Activated naive CD8-positive, alpha-beta T cell (primary cell): ENCODE measurements around the gene ITGB1.

Source experiments
- H3K27ac Mint-ChIP-seq: one replicate; pipeline ENCODE4 v1.8.0; 2021; ENCODE audit warnings: mixed read lengths
- H3K27me3 Mint-ChIP-seq: one replicate; pipeline ENCODE4 v1.8.0; 2021; ENCODE audit warnings: mixed read lengths
- H3K36me3 Mint-ChIP-seq: one replicate; pipeline ENCODE4 v1.8.0; 2021; ENCODE audit warnings: mixed read lengths
- H3K4me1 Mint-ChIP-seq: one replicate; pipeline ENCODE4 v1.8.0; 2021; ENCODE audit warnings: low read depth, mixed read lengths
- H3K4me3 Mint-ChIP-seq: one replicate; pipeline ENCODE4 v1.8.0; 2021; ENCODE audit warnings: mild to moderate bottlenecking, mixed read lengths
- H3K9me3 Mint-ChIP-seq: one replicate; pipeline ENCODE4 v1.8.0; 2021; ENCODE audit warnings: low read depth, mixed read lengths

ITGB1 gene

DNA sequence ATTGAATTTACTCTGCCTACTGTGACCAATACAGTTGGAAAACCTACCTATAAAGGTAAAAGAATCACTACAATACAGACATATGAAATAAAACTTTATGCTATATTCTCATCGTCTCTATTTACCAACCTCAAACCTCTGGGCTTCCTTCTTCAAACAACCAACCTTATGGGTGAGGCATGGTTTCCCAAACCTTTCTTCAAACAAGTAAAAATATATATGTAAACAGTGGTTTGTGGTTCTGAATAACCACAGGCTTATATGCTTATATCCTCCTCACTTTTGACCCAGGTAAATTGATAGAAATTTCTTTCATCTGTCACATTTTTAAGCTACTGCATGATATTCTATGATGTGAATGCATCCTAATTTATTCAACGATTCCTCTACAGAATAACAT, 103.6 kb downstream of the ITGB1 start:
- Mint-ChIP-seq H3K4me1 (peaks cover 4% of the 10 kb centered on the region), H3K4me3 (no peak overlapping the region), H3K27me3 (no peaks in the 10 kb centered on the region), H3K27ac (no peak overlapping the region), H3K36me3 (peaks cover 15% of the 10 kb centered on the region), H3K9me3 (no peaks in the 10 kb centered on the region)

- no peak overlapping the region for H3K4me3 Mint-ChIP-seq
- no peaks in the 10 kb centered on the region for H3K27me3 Mint-ChIP-seq
- H3K4me1 Mint-ChIP-seq: peaks cover 4% of the 10 kb centered on the region
- H3K27ac Mint-ChIP-seq: no peak overlapping the region
- H3K36me3 Mint-ChIP-seq: peaks cover 13% of the 10 kb centered on the region
- no peaks in the 10 kb centered on the region for H3K9me3 Mint-ChIP-seq
These were observed 106.7 kb downstream of the ITGB1 start for GRCh38 chr10:32851301-32851700.
